GM13976 (cell line): ENCODE data around the gene PARP6.

ENCODE experiments used
- DNase-seq: peaks from one replicate; pipeline ENCODE4 v3.0.0; 2012; ENCODE audit warnings: low spot score
- in situ Hi-C: fragments of 300-500 bp; cut with MboI; formaldehyde crosslinking; loops from one replicate; pipeline ENCODE4 v1.12.0; 2022; ENCODE audit warnings: low sequenced_read_pairs, mixed read lengths, inconsistent platforms; ENCODE audit not compliant: unreplicated experiment
- TF ChIP-seq, protein P1 (sequence below): IDR thresholded peaks from 2 replicates; pipeline ENCODE4 v1.5.1; 2012; ENCODE audit warnings: borderline replicate concordance, mild to moderate bottlenecking; ENCODE audit not compliant: insufficient read depth; ENCODE audit errors: extremely low read depth, missing control alignments, control extremely low read depth

Gene PARP6

GRCh38 chr15:72242775-72243370 is 29.5 kb downstream of the PARP6 start:
- DNase-seq, result no peak
- TF ChIP-seq, protein P1, sequence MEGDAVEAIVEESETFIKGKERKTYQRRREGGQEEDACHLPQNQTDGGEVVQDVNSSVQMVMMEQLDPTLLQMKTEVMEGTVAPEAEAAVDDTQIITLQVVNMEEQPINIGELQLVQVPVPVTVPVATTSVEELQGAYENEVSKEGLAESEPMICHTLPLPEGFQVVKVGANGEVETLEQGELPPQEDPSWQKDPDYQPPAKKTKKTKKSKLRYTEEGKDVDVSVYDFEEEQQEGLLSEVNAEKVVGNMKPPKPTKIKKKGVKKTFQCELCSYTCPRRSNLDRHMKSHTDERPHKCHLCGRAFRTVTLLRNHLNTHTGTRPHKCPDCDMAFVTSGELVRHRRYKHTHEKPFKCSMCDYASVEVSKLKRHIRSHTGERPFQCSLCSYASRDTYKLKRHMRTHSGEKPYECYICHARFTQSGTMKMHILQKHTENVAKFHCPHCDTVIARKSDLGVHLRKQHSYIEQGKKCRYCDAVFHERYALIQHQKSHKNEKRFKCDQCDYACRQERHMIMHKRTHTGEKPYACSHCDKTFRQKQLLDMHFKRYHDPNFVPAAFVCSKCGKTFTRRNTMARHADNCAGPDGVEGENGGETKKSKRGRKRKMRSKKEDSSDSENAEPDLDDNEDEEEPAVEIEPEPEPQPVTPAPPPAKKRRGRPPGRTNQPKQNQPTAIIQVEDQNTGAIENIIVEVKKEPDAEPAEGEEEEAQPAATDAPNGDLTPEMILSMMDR, result no peak
- in situ Hi-C loops, result no loop called here

DNA sequence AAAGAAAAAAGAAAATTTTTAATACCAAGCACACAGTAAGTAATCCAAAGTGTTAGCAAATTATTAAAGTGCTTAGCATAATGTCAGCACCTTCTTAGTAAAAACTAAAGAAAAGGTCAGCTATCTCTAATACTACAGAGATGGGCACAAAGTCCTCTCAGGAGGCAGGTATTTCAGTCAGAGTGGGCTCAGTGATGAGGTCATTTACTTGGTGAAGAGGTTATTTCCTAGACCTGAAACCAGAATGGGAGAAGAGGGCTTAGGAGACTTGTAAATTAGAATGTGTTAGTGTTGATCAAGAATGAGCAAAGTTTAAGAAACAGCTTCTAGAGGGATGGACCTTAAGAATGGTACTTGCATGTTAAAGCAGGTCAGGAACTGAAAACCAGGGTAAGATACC is 32.7 kb downstream of the PARP6 start:
- in situ Hi-C loops, result no loop called here
- no peak for DNase-seq
- TF ChIP-seq, protein P1, result no peak

DNA sequence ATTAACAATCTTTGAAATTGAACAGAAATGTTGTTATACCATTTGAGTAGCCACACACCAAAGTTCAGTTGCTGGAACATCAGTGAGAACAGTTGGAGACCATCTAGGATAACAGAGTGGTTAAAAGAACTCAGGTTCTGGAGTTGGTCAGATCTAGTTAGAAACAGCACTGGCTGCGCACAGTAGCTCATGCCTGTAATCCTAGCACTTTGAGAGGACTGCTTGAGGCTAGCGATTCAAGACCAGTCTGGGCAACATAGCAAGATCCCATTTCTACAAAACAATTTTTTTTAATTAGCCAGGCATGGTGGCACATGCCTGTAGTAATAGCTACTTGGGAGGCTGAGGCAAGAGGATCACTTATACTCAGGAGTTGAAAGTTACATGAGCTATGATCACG is 33.8 kb downstream of the PARP6 start:
- no peak for DNase-seq
- TF ChIP-seq, protein P1, result no peak
- in situ Hi-C loops, result no loop called here

DNA sequence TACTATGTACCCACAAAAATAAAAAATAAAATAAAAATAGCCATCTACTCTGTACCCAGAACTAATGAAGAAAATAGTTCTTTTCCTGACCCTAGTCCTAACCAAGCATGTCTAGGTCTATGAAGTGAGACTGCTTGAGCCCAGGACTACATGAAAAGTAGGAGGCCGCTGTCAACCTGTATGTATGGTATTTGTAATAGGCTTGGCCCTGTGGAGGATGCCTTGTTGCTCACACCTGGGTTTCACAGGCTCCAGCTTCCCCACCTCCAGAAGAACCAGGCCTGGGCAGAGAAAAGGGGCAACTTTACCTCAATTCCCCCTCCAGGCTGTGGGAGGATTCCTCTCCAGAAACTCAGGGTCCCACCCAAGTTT is 34.5 kb downstream of the PARP6 start:
- in situ Hi-C loops, result no loop called here
- TF ChIP-seq, protein P1, result no peak
- no peak for DNase-seq

- in situ Hi-C loops, result no loop called here
- TF ChIP-seq, protein P1, result no peak
These were observed 35.1 kb downstream of the PARP6 start for GRCh38 chr15:72237029-72237852.

DNA sequence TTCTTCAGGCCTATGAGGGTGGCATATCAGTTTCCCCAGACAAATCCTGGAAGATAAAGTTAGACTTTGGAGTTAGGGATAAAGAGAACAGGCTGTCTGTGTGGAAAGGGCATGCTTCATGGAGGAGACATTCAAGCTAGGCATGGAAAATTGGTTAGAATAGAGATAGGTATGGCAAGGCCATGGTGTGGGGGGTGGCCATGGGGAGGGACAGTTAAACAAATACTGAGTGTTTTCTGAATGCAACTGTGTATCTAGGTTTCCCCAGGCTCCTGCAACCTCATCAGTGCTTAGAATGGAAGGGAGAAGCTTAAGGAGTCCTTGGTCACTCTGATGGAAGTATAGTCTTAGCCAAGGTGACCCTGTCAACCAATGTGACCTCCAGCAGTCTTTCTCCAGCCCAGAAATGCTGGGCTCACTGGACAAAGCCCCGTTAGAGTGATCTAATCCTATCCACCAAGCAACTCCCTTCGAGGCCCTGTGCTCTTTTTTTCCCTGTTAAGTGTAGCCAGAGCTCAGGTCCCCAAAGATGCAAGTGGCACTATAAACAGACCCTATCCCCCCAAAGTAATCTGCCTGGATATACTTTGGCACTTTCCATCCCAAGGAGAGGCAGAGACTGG is 35.9 kb downstream of the PARP6 start:
- DNase-seq, result no peak
- in situ Hi-C loops, result no loop called here
- TF ChIP-seq, protein P1, result no peak

More at GRCh38 chr15:72237029-72237852, 35.1 kb downstream of the PARP6 start:
- DNase-seq, result peak; percentile 53
